Neural cell (in vitro differentiated cells): ENCODE data around the gene MED13L.

Experiments
- CTCF ChIP-seq: fragments of 450-650 bp; IDR thresholded peaks from 2 replicates; pipeline ENCODE4 v1.5.1; 2014; ENCODE audit warnings: antibody characterized with exemption, mild to moderate bottlenecking, moderate library complexity; ENCODE audit not compliant: poor library complexity, severe bottlenecking
- RAD21 ChIP-seq: fragments of 450-650 bp; conservative IDR thresholded peaks from 2 replicates; pipeline ENCODE4 v1.6.1; 2014; ENCODE audit warnings: antibody characterized with exemption, mild to moderate bottlenecking, moderate library complexity
- REST ChIP-seq: IDR thresholded peaks from 2 replicates; pipeline ENCODE4 v1.6.1; 2012; ENCODE audit warnings: borderline replicate concordance
- SMC3 ChIP-seq: fragments of 450-650 bp; conservative IDR thresholded peaks from 2 replicates; pipeline ENCODE4 v1.6.1; 2014; ENCODE audit warnings: antibody characterized with exemption, mild to moderate bottlenecking, moderate library complexity; ENCODE audit not compliant: poor library complexity

GRCh38 chr12:116206828-116207227, 70.7 kb downstream of the MED13L start:
- TF ChIP-seq CTCF (no peak), SMC3 (no peak), RAD21 (no peak), REST (no peak)
